Medulla oblongata (tissue), 1 donor: ENCODE measurements around the gene CP.

Experiments
- DNase-seq: peaks from one replicate; pipeline ENCODE4 v3.0.0-alpha.2; 2015; ENCODE audit errors: extremely low spot score

Gene CP

DNA sequence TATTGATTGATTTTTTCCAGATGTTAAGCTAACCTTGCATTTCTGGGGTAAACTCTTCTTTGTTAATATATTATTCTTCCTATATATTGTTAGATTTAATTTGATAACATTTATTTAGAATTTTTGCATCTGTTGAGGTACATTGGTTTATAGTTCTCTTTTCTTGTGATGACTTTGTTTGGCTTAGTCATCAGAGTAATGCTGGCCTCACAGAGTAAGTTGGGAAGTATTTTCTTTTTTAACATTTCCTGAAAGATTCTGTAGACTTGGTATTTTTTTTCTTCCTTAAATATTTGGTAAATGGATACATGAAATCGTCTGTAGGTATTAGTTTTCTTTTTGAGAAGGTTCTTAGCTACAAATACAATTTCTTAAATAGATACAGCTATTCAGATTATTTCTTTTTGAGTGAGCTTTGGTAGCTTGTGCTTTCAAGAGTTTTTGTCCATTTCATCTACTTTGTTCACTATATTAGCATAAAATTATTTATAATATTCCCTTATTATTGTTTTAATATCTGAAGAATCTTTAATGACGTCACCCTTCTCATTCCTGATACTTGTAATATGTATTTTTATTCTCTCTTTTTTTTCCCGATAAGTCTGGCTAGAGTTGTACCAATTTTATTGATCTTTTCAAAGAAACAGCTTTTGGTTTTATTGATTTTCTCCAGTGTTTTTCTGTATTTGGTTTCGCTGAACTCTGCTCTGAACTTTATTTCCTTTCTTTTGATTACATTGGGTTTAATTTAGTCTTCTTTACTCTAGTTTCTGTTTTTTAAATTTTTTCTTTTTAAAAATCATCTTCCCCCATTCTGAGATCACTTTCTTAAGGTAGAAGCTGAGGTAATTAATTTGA is 98.7 kb downstream of the CP start:
- no peak for DNase-seq
